ENCODE data around the gene TOMM70.

The TOMM70 gene

DNA sequence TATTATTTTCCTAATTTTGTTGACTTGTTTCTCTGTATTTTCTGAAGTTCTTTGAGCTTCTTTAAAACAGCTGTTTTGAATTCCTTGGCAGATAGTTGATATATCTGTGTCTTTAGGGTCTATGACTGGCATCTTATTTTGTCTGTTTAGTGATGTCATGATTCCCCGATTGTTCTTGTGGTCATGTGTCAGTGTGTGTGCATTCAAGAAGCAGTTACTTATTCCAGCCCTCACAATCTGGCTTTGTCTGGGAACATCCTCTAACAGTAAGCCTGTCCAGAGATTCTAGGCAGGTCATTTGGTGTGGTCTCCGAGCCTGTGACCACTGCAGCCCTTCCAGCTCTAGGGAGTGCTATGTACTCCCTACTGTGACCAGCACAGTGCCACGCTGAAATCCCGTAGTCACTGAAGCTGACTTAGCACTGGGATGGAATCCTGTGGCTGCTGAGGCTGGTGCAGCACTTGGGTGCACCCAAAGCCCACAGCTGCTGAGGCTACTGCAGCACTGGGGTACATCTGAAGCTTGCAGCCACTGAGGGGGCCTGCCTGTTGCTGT is 7.2 kb upstream of the TOMM70 start:
- Histone ChIP-seq H3K4me3 (ENCODE audit: low read length) (no peak overlapping the region), H3K27me3 (ENCODE audit: control insufficient read depth, insufficient read depth, low read length) (no peaks in the 10 kb centered on the region), H3K9me3 (replicated peaks; ENCODE audit: low read length) (no peaks in the 10 kb centered on the region), H3K4me1 (ENCODE audit: control insufficient read depth, insufficient read depth, low read length) (peaks cover 3% of the 10 kb centered on the region), H3K4me2 (ENCODE audit: low read length) (no peak overlapping the region), H3K36me3 (ENCODE audit: insufficient read depth, low read length) (no peaks in the 10 kb centered on the region), H3K9ac (ENCODE audit: low read depth, low read length) (no peak overlapping the region)

DNA sequence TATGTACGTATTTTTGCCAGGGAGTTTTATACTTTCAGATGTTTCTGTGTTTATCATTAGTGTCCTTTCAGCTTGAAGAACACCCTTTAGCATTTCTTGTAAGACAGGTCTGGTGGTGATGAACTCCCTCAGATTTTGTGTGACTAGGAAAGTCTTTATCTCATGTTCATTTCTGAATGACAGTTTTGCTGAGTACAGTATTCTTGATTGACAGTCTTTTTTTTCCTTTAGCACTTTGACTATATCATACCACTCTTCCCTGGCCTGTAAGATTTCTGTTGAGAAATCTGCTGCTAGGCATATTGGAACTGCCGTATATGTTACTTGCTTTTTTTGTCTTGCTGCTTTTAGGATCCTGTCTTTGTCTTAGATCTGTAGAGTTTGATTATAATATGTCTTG is 6.3 kb upstream of the TOMM70 start:
- H3K9ac ChIP-seq (ENCODE audit: low read depth, low read length): no peak overlapping the region
- H3K4me3 ChIP-seq (ENCODE audit: low read length): no peak overlapping the region
- H3K36me3 ChIP-seq (ENCODE audit: insufficient read depth, low read length): no peaks in the 10 kb centered on the region
- H3K4me2 ChIP-seq (ENCODE audit: low read length): no peak overlapping the region
- H3K4me1 ChIP-seq (ENCODE audit: control insufficient read depth, insufficient read depth, low read length): peaks cover 12% of the 10 kb centered on the region
- no peaks in the 10 kb centered on the region for H3K9me3 ChIP-seq (replicated peaks; ENCODE audit: low read length)
- no peaks in the 10 kb centered on the region for H3K27me3 ChIP-seq (ENCODE audit: control insufficient read depth, insufficient read depth, low read length)

DNA sequence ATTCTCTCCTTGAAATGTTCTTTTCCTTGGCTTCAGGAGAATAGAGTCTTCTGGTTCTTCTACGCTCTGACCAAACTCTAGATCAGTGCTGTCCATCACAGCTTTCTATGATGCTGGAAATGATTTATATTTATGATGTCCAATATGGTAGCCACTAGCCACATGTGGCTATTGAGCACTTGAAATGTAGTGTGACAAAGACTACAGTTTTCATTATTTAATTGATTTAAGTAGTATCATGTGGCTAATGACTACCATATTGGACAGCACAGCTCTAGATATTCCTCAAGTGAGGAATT is 3.3 kb upstream of the TOMM70 start:
- peak overlapping the region; percentile 95 for H3K4me2 ChIP-seq (ENCODE audit: low read length)
- H3K36me3 ChIP-seq (ENCODE audit: insufficient read depth, low read length): no peaks in the 10 kb centered on the region
- H3K9me3 ChIP-seq (replicated peaks; ENCODE audit: low read length): no peaks in the 10 kb centered on the region
- H3K4me3 ChIP-seq (ENCODE audit: low read length): no peak overlapping the region
- no peaks in the 10 kb centered on the region for H3K27me3 ChIP-seq (ENCODE audit: control insufficient read depth, insufficient read depth, low read length)
- no peak overlapping the region for H3K9ac ChIP-seq (ENCODE audit: low read depth, low read length)
- H3K4me1 ChIP-seq (ENCODE audit: control insufficient read depth, insufficient read depth, low read length): peaks cover 22% of the 10 kb centered on the region

DNA sequence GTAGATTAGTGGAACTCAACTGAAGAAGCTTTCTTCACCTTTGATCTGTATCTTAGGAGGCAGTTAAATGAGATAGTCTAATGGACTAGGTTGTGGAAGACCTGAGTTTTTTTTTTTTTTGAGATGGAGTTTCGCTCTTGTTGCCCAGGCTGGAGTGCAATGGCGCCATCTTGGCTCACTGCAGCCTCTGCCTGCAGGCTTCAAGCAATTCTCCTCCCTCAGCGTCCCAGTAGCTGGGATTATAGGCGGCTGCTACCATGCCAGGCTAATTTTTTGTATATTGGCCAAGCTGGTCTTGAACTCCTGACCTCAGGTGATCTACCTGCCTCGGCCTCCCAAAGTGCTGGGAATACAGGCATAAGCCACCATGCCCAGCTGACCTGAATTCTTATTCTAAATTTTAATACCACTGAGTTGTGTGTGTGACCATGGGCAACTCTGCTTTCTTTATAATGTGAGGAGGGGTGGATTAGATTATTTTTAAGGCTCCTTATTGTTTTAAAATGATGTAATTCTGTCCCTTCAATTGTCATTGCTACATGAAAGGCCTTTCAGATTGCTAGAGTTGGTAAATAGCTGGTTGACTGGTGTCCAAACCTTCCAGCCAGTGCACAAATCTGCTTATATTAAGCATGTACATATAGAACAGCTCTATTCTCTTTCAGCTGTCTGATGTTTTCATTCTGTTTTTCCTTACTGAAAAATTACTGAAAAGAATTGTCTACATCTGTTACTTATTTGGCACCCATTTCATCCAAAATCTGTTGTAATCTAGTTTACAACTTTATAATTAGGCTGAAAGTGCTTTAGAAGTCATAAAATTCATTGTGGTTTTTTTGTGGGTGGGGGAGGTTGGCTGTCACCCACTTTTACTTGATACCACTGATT is 2.7 kb upstream of the TOMM70 start:
- H3K4me2 ChIP-seq (ENCODE audit: low read length): peak overlapping the region; percentile 95
- H3K4me1 ChIP-seq (ENCODE audit: control insufficient read depth, insufficient read depth, low read length): peaks cover 24% of the 10 kb centered on the region
- H3K4me3 ChIP-seq (ENCODE audit: low read length): peak overlapping the region; percentile 85
- no peaks in the 10 kb centered on the region for H3K9me3 ChIP-seq (replicated peaks; ENCODE audit: low read length)
- no peaks in the 10 kb centered on the region for H3K36me3 ChIP-seq (ENCODE audit: insufficient read depth, low read length)
- H3K27me3 ChIP-seq (ENCODE audit: control insufficient read depth, insufficient read depth, low read length): no peaks in the 10 kb centered on the region
- peak overlapping the region; percentile 90 for H3K9ac ChIP-seq (ENCODE audit: low read depth, low read length)

DNA sequence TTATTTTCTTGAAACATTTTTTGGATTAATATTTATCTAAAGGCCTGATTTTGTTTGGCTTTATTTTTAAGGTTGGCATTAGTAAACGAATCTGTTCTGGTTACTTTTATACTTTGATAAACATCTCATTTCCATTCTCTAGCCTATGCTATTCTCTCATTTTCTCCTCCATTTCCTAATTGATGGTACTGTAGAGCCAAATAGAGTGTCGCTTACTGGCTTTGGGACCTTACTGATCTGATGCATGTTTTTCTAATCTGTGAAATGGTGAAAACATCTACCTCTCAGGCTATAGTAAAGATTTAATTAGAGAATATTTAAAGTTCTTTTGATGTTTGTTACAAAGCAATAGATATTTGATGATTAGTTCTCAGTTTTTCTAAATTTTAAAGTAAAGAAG is 2.0 kb upstream of the TOMM70 start:
- no peaks in the 10 kb centered on the region for H3K36me3 ChIP-seq (ENCODE audit: insufficient read depth, low read length)
- H3K4me3 ChIP-seq (ENCODE audit: low read length): peak overlapping the region; percentile 85
- H3K27me3 ChIP-seq (ENCODE audit: control insufficient read depth, insufficient read depth, low read length): no peaks in the 10 kb centered on the region
- H3K9ac ChIP-seq (ENCODE audit: low read depth, low read length): peak overlapping the region; percentile 90
- H3K4me1 ChIP-seq (ENCODE audit: control insufficient read depth, insufficient read depth, low read length): peaks cover 24% of the 10 kb centered on the region
- no peaks in the 10 kb centered on the region for H3K9me3 ChIP-seq (replicated peaks; ENCODE audit: low read length)
- peak overlapping the region; percentile 95 for H3K4me2 ChIP-seq (ENCODE audit: low read length)

DNA sequence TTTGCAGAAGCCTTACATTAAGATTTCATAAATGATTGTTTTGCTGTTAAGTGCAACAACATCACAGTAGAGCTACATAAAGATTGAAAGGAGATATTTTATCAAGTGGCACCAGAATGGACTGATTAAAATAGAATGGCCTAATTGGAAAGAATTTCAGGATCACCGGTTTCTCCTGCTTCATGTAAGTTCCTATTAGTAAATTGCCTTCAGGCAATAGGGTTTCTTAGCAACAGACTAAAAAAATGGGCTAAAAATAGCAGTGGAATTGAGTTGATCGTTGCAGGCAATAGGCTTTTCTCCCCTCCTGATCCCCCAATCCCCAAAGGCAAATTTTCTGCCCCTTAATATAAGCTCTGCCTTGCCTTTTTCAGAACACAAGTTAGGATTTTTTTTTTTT is 1.4 kb upstream of the TOMM70 start:
- no peaks in the 10 kb centered on the region for H3K36me3 ChIP-seq (ENCODE audit: insufficient read depth, low read length)
- peak overlapping the region; percentile 90 for H3K9ac ChIP-seq (ENCODE audit: low read depth, low read length)
- no peaks in the 10 kb centered on the region for H3K27me3 ChIP-seq (ENCODE audit: control insufficient read depth, insufficient read depth, low read length)
- H3K9me3 ChIP-seq (replicated peaks; ENCODE audit: low read length): no peaks in the 10 kb centered on the region
- H3K4me3 ChIP-seq (ENCODE audit: low read length): peak overlapping the region; percentile 85
- H3K4me2 ChIP-seq (ENCODE audit: low read length): peak overlapping the region; percentile 95
- peaks cover 24% of the 10 kb centered on the region for H3K4me1 ChIP-seq (ENCODE audit: control insufficient read depth, insufficient read depth, low read length)

DNA sequence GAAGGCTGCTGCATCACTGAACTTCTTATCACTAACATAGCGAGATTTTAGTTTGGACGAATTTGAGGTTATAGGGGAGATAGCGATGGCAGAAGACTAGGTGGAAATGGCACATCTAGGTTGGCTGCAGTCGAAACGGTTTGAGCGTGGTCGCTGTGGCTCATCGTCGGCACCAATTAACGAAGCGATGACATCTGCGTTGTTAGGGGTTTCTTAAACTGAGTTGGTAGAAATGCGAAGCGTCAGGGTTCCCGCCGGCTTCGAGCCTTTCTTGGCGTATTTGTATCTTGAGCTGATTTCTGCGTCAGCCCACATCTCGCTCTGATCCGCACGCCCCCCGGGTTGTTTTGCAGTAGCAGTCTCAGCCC is 769 bp upstream of the TOMM70 start:
- Histone ChIP-seq H3K9ac (ENCODE audit: low read depth, low read length) (peak overlapping the region; percentile 90), H3K4me2 (ENCODE audit: low read length) (peak overlapping the region; percentile 95), H3K4me1 (ENCODE audit: control insufficient read depth, insufficient read depth, low read length) (peaks cover 27% of the 10 kb centered on the region), H3K36me3 (ENCODE audit: insufficient read depth, low read length) (no peaks in the 10 kb centered on the region), H3K9me3 (replicated peaks; ENCODE audit: low read length) (no peaks in the 10 kb centered on the region), H3K4me3 (ENCODE audit: low read length) (peak overlapping the region; percentile 85), H3K27me3 (ENCODE audit: control insufficient read depth, insufficient read depth, low read length) (no peaks in the 10 kb centered on the region)

DNA sequence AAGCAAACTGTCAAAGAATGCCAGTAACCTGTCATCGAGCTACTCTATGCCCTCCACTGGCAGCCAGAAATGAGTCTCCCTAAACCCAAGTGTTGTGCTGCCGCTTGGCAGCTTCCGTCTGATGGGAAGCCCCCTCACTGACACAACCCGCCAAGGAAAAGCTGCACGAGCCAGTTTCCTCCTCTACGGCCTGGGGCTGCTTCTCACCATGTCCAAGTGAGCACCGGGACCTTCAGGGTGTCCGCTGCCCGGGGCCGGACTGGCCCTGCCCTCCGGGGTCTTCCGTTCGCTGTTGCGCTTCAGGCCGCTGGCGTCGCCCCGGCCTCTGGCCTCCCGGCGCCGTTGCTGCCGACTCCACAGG is 490 bp downstream of the TOMM70 start:
- Histone ChIP-seq H3K9ac (ENCODE audit: low read depth, low read length) (peak overlapping the region; percentile 90), H3K4me3 (ENCODE audit: low read length) (peak overlapping the region; percentile 85)

DNA sequence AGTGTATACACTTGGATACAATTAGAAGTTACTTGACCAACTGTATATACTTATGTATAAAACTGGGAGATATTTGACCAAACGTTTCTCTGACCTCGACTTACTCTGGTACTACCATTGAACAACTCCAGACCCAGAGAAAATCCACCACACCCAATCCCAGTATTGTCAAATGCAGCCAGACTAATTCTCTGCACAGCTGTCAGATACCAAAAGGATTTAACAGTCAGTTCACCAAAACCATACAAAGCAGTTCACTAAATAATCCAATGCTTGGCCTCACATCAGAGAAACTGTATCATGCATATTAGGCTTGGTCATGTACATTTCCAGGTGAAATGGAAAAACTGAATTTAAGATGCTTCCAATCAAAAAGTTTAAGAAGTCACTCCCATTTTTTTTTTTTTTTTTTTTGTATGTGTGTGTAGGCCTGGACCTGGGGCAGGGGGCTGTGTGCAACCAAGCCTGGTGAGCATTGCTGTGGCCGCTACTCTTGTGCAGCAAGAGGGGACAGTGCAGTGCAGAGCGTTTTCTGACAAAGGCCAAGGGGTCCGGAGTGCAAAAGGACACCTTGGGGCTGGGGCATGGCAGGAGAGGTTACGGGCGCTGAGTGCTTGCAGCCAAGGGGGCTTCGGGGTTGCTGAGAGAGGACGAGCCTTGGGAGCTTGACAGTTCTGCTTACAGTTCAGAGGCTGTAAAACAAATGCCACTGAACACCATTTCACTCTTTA is 1.4 kb downstream of the TOMM70 start:
- Histone ChIP-seq H3K36me3 (ENCODE audit: insufficient read depth, low read length) (no peaks in the 10 kb centered on the region), H3K9me3 (replicated peaks; ENCODE audit: low read length) (no peaks in the 10 kb centered on the region), H3K4me3 (ENCODE audit: low read length) (peak overlapping the region; percentile 85), H3K9ac (ENCODE audit: low read depth, low read length) (peak overlapping the region; percentile 90), H3K4me1 (ENCODE audit: control insufficient read depth, insufficient read depth, low read length) (peaks cover 27% of the 10 kb centered on the region), H3K4me2 (ENCODE audit: low read length) (peak overlapping the region; percentile 95), H3K27me3 (ENCODE audit: control insufficient read depth, insufficient read depth, low read length) (no peaks in the 10 kb centered on the region)

More for the DNA sequence above, 490 bp downstream of the TOMM70 start:
- Histone ChIP-seq H3K4me2 (ENCODE audit: low read length) (peak overlapping the region; percentile 95), H3K9me3 (replicated peaks; ENCODE audit: low read length) (no peaks in the 10 kb centered on the region), H3K27me3 (ENCODE audit: control insufficient read depth, insufficient read depth, low read length) (no peaks in the 10 kb centered on the region), H3K4me1 (ENCODE audit: control insufficient read depth, insufficient read depth, low read length) (peaks cover 27% of the 10 kb centered on the region), H3K36me3 (ENCODE audit: insufficient read depth, low read length) (no peaks in the 10 kb centered on the region)

DNA sequence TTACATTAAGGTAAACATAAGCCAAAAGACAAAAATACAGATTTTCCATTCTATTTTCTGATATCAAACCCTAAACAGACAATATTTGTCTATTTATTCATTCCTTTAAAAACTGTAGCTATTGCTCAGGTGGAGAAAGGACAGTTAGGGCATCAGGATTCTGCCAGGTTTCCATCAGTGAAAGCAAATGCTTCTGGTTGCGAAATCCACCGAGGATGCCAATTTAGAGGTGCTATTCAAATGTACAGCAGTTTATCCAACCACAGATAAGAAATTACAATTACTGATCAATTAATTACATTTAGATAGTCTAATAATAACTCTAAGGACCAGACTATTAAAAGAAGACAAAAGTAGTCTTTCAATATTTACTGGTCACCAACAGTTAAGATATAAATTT is 3.9 kb downstream of the TOMM70 start:
- peaks cover 14% of the 10 kb centered on the region for H3K4me1 ChIP-seq (ENCODE audit: control insufficient read depth, insufficient read depth, low read length)

DNA sequence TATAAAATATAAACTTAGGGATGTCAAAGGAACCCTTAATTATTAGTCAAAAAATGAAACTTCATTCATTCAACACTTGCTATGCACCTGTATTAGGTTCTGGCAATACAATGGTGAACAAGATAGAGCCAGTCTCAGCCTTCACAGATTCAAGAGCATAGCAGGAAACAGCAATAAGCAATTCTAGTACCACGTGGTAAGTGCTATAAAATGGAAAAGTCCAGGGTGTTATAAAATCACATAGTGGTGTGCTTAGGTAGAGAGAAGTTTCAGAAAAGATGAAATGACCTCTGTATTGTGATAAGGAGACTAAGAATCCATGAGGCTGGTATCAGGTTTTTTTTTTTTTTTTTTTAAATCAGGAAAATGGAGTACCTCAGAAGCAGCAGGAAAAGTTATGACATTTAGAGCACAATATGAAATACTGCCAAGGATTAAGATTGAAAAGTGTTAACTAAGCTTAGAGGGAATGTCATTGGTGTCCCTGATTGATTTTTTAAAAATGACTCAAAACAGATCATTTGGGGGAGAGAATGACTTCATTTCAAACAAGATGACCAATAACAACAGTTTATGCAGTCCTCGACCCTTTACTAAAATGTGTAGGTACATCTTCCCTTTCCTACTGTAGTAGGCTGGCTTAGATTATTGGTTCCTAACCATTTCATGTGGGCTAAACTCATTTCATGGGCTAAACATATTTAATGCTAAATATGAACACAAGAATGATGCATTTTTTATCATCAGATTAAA is 5.0 kb downstream of the TOMM70 start:
- Histone ChIP-seq H3K9ac (ENCODE audit: low read depth, low read length) (no peak overlapping the region), H3K36me3 (ENCODE audit: insufficient read depth, low read length) (no peaks in the 10 kb centered on the region), H3K4me2 (ENCODE audit: low read length) (no peak overlapping the region), H3K4me1 (ENCODE audit: control insufficient read depth, insufficient read depth, low read length) (peaks cover 14% of the 10 kb centered on the region), H3K9me3 (replicated peaks; ENCODE audit: low read length) (no peaks in the 10 kb centered on the region), H3K27me3 (ENCODE audit: control insufficient read depth, insufficient read depth, low read length) (no peaks in the 10 kb centered on the region), H3K4me3 (ENCODE audit: low read length) (no peak overlapping the region)

More for the DNA sequence above, 3.9 kb downstream of the TOMM70 start:
- H3K27me3 ChIP-seq (ENCODE audit: control insufficient read depth, insufficient read depth, low read length): no peaks in the 10 kb centered on the region
- H3K4me2 ChIP-seq (ENCODE audit: low read length): no peak overlapping the region
- no peaks in the 10 kb centered on the region for H3K9me3 ChIP-seq (replicated peaks; ENCODE audit: low read length)
- H3K4me3 ChIP-seq (ENCODE audit: low read length): no peak overlapping the region
- H3K9ac ChIP-seq (ENCODE audit: low read depth, low read length): no peak overlapping the region
- H3K36me3 ChIP-seq (ENCODE audit: insufficient read depth, low read length): no peaks in the 10 kb centered on the region
